GM15510 (cell line): Measurements from ENCODE around the gene RNF214.

Experiments used
- POLR2A ChIP-seq: IDR thresholded peaks from 3 replicates; pipeline ENCODE4 v1.6.1; 2011; ENCODE audit warnings: borderline replicate concordance; ENCODE audit not compliant: insufficient read length; ENCODE audit errors: extremely low read depth

Gene RNF214

DNA sequence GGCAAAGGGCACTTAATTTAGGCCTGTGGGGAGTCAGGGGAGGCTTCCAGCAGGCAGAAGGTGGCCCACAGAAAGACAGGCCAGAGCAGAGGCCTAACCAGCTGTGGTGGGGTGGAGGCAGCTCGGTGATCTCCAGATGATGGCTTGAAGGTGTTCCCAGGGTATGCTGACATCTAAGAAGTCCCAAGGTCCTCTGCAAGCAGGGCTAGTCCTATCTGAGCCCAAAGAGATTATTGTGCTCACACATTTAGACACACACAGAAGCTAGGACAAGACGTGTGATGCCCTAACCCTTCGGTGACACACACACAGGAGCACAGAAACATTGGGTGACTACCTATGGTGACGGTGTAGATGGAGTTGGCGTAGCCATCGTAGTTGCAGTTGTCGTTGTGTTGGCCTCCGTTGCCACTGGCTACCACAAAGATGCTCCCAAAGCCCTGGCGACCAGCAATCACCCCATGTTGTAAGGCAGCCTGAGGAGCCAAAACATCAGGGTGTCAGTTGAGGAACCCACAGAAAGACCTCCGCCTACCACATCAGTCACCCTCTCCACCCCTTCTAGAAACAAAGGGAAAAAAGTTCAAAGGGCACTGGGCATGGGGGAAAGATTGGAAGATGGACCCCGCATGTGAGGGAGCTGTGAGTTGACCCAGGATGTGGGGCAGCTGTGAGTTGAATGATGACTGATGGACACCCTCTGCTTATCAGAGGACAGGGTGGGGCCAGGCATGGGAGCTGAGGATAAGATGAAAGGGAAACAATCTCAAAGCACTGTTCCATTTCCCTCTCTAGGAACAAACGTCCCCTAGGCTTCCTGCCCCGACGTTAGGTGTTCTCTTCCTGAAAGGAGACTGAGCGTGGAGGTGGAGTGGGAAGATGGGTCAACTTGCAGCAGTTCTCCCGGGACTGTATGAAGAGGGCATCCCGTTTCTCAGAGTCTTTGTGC, 8.5 kb upstream of the RNF214 start:
- TF ChIP-seq POLR2A = no peak

- no peak for TF ChIP-seq POLR2A
These were observed 6.8 kb upstream of the RNF214 start for GRCh38 chr11:117225553-117226170.

DNA sequence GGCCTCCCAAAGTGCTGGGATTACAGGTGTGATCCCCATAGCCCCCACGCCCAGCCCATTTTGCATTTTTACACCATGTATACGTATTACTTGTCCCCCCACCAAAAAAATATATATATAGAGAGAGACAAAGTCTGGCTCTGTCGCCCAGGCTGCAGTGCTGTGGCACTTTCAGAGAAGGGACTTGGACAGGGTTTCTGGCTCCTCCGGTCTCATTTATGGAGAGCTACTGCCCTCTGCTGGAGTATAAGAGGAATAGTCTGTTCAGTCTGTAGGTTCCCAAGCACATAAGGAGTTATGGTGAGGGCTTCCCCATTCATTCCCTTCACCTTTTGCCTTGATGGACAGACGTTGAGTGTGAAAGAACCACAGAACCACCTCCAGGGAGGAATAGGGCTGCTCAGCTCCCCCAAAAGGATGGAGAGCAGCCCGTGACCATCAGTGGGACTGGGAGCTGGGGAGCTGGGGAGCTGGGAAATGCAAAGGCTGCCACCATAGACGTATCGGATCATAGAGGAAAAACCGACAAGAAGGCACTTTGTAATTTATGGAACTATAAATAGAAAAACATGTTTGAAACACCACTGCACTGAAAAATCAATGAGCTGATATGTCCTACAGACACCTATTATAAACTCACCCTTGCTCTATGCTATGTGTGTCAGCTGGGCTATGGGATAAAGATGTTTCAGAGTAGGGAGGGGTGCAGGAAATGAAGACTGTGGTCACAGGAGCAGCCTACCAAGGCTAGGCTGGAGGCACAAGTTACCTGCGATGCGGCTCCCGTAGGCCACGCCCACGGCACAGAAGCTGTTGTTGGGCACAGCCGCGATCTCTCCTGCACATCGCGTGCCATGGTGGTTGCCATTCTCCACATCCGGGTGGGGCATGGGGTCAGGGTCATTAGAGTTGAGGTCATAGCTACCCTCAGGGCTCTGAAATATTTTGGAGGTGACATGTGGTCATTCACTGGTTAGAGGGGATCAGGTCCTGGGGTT, 5.8 kb upstream of the RNF214 start:
- TF ChIP-seq POLR2A = no peak

- no peak for TF ChIP-seq POLR2A
These were observed 4.4 kb upstream of the RNF214 start for GRCh38 chr11:117228091-117228490.

DNA sequence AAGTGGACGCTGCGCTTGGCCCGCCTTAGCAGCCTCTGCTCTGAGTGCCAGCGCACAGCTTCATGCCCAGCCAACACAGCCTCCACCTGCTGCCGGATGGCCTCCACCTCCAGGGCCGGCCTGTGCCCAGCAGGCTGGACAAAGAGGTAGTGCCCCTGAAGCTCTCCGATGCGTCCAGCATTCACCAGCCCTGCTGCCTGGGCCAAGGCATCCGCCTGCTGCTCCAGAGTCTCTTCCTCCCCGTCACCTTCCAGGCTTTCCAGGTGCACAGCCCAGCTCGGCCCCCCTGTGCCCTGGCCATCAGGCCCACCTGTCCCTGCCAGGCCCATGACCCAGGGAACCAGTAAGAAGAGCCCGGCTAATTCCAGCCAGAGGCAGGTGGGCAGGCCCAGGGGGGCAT, 3.1 kb upstream of the RNF214 start:
- no peak for TF ChIP-seq POLR2A

- TF ChIP-seq POLR2A = no peak
These were observed 2.6 kb upstream of the RNF214 start for GRCh38 chr11:117229931-117230285.

DNA sequence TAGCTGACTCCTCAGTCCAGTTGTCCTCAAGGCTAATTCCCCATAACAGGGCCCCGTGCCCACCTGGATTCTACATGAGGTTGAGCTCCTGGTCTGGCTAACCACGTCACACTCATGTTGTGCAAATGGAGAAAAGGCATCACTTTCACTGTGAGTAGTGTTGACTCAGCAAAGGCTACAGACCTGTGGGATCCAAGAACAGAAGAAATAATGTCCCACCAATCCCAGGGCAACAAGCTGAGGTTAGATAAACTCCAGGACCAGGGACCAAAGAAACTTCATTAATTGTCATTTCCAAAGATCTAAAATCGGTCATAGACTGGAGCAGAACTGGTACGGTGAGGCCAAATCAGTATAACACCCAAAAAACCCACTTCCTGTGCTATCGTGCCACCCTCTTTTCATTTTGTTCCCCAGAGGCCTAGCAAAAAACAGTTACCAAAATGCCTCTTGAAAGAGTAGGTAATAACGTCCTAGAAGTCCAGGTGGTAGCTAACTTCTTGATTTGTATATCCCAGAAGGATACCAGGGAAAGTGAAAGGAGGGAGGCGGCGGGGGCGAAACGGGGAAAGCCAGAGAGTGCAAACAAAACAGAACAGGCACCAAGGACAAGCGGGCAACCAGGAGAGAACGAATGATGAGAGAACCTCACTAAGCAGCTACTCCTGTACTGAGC, 2.0 kb upstream of the RNF214 start:
- no peak for TF ChIP-seq POLR2A

DNA sequence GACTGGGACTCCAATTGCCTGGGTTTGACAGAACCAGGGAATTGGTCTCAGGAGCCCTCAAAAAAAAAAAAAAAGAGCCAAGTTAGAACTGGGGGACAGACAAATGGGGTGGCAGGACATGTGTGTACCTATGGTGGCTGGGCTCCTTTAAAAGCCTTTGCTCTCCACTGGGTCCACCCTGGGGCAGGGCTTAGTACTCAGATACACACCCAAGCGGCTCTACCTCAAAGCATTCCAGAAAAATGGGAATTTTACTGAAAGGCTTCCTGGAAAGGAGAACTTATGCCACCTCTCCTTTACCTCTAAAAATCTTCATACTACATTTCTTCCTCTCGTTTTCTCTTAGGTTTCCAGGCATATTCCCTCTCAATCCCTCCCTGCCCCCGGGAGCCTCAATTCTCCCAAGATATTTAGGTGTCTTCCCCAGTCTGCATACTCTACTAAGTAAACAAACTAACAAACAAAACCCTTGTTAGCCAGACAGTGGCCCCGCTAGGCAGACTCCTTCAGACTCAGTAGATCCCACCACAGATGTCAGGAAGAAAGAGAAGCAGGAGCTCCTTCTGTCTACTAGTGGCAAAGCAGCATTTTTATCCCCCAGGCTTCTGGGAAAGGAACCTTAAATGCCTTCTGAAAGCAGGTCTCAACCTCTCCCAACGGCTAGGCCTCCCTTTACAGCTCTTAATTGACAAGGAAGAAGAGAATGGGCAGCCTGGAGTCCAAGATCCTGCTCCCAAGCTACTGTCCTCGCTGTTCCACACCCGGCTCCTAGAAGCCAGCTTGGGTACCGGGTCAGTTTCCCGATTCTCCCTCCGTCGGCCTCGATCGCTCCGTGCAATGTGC, 1.3 kb upstream of the RNF214 start:
- no peak for TF ChIP-seq POLR2A

GRCh38 chr11:117231842-117232091, 704 bp upstream of the RNF214 start, which contains the start of gene PCSK7:
Gene PCSK7, minus strand, starts transcription at chr11:117232073. Its CDS starts 2,229 bp downstream, at chr11:117229844.
- no peak for TF ChIP-seq POLR2A

- no peak for TF ChIP-seq POLR2A
These were observed 489 bp downstream of the RNF214 start for GRCh38 chr11:117232911-117233409.

- TF ChIP-seq POLR2A = no peak
These were observed 5.8 kb downstream of the RNF214 start for GRCh38 chr11:117238221-117238620.

- TF ChIP-seq POLR2A = no peak
These were observed 6.8 kb downstream of the RNF214 start for GRCh38 chr11:117239295-117239694.

DNA sequence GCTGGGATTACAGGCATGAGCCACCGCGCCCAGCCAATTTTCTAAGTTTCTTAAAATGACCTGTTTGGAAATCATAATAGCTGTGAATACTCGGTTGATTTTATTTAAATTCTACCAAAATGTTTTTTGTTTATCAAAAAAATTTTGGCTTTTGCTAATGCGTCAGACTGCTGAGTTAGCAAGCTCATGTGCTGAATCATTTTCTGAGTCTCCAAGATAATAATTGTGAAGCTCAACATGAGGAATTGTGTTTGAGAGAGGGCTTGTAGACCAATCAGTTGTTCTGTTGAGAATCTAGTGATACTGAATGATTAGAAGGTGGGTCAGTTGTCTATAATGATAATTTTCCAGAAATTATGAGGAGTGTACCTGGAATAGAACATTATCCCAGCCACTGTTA, 15.9 kb downstream of the RNF214 start:
- TF ChIP-seq POLR2A = no peak
